ENCODE results near the gene RSU1.

DNA sequence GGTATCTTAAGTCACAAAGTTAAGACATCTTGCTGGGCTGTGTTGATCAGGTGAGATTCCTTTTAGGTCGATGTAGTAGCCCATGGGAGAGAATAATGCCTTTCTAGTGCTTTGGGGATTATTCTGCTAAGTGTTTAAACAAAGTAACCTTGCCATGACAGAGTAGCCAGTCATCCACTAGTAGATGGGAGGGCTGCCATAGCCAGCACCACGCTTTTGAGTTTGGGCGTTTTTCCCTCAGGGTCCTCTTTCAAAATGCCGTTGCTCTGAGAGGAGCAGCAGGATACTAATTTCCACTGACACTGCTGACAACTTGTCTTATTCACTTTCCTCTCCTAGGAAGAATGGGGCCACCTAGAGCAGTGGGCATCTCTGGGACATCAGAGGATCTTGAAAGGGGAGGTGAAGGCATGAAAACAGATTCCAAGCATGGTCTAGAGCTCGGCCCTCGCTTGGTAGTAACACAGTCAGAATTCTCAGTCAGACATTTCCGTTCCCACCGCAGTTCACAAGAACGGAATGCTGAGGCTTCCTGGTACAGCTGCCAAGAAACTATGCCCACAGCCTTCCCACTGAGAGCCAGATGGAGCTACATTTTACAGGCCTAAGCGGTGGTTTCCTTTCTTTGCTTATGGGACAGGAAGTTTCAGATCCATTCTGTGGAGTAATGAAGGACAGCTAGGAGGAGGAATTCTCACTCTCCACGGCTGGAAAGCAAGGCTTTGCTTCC is 15.3 kb upstream of the RSU1 start:
- no peak for TF ChIP-seq POLR2A (IDR thresholded peaks at IDR 0.05)
- no peak for TF ChIP-seq CTCF (IDR thresholded peaks at IDR 0.05)
